Uterus (tissue), 2 donors: ENCODE data around the gene TRIO.

Experiments
- CTCF ChIP-seq, 4 experiments: fragments of 200-600 bp in 2 of 4; fragments of 450-650 bp in 2 of 4; sonication (generic) in 2 of 4; IDR thresholded peaks; one replicate each; pipeline ENCODE4 v1.5.1; 2016 to 2019; ENCODE audit warnings: antibody characterized with exemption in 4 of 4, mild to moderate bottlenecking in 2 of 4, moderate library complexity in 1 of 4
- POLR2A ChIP-seq, 2 donors: fragments of 450-650 bp; IDR thresholded peaks; one replicate each; pipeline ENCODE4 v1.6.1; 2016; ENCODE audit warnings: antibody characterized with exemption in 2 of 2, mild to moderate bottlenecking in 1 of 2, moderate library complexity in 1 of 2

GRCh38 chr5:14444161-14444560 lies 301.0 kb downstream of the TRIO start:
- TF ChIP-seq CTCF (IDR thresholded peaks at IDR 0.05) (no peak), POLR2A (IDR thresholded peaks at IDR 0.05) (no peak)
